ENCODE results near the gene LGR6.

Gene LGR6

DNA sequence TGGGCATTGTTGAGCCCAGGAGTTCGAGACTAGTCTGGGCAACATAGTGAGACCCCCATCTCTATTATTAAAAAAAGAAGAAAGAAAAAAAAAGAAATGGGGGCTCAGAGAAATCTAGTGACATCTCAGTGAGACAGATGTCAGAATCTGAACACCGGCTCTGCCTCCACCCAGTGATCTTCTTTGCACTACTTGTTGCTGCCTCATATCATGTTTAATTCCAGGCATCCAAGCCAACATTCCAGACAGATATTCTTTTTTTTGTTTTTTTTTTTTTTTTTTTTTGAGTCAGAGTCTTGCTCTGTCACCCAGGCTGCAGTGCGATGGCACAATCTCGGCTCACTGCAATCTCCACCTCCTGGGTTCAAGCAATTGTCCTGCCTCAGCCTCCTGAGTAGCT is 44.0 kb upstream of the LGR6 start:
- TF ChIP-seq, protein P1, sequence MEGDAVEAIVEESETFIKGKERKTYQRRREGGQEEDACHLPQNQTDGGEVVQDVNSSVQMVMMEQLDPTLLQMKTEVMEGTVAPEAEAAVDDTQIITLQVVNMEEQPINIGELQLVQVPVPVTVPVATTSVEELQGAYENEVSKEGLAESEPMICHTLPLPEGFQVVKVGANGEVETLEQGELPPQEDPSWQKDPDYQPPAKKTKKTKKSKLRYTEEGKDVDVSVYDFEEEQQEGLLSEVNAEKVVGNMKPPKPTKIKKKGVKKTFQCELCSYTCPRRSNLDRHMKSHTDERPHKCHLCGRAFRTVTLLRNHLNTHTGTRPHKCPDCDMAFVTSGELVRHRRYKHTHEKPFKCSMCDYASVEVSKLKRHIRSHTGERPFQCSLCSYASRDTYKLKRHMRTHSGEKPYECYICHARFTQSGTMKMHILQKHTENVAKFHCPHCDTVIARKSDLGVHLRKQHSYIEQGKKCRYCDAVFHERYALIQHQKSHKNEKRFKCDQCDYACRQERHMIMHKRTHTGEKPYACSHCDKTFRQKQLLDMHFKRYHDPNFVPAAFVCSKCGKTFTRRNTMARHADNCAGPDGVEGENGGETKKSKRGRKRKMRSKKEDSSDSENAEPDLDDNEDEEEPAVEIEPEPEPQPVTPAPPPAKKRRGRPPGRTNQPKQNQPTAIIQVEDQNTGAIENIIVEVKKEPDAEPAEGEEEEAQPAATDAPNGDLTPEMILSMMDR (conservative IDR thresholded peaks at IDR 0.05; ENCODE audit: low read length), result no peak
- no peak overlapping the region for H3K4me3 ChIP-seq (ENCODE audit: low read length)
- peak; percentile 58 for DNase-seq (ENCODE audit: low read depth)

DNA sequence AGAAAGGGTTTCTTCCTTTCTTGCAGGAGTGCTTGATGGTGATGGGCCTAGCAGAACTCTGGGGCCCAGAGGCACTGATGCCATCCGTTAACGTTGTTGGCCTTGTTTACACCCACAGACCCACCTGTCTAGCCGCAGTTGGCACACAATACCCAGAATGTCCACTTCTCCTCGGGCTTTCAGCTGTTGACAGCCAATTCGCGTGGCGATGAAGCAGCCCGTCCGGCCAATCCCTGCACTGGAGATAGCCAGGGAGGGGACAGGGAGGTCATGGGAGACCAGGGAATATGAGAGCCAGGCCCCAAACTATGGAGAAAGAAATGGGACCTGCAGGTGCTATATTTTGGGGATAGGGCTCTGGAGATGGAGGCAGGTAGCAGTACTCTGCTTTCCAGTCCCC is 43.4 kb upstream of the LGR6 start:
- H3K4me3 ChIP-seq (ENCODE audit: low read length), result no peak overlapping the region
- no peak for DNase-seq (ENCODE audit: low read depth)
- TF ChIP-seq, protein P1 (conservative IDR thresholded peaks at IDR 0.05; ENCODE audit: low read length), result no peak

DNA sequence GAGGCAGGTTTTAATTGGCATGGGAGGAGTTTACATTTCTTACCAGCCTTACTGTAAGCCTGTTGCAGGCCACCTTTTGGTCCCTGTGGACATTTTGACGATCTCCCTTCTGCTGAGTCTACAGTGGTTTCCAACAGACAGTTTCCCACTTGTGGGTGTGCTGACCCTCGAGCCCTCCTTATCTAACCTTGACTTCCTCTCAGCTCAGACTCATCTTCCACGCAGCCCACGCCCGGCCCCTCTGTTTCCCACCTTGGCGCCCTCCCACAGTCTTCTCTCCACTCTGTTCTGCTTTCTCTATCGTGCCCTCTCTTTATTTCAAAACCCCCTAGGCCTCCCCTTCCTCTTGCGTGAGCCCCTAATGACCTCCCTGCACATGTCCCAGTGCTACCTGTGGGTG is 43.0 kb upstream of the LGR6 start:
- no peak for DNase-seq (ENCODE audit: low read depth)
- no peak overlapping the region for H3K4me3 ChIP-seq (ENCODE audit: low read length)
- TF ChIP-seq, protein P1 (conservative IDR thresholded peaks at IDR 0.05; ENCODE audit: low read length), result no peak

DNA sequence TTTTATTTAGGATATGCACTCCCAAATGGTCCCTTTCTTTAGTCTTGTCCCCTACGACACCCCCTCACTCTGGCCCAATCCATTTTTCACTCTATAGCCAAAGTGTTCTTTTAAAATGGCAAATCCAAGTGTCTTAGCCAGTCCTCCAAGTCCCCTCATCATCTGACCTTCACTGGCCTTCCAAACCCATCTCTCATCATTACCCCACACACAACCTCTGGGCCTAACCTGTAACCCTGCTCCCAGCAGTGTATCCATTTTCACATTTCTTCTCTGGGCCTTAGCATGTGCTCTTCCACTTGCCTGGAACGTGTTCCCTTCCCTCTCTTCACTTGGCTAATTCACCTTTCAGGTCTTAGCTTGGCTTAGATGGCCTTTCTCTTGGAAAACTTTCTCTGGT is 42.6 kb upstream of the LGR6 start:
- TF ChIP-seq, protein P1 (conservative IDR thresholded peaks at IDR 0.05; ENCODE audit: low read length), result no peak
- no peak overlapping the region for H3K4me3 ChIP-seq (ENCODE audit: low read length)
- no peak for DNase-seq (ENCODE audit: low read depth)

DNA sequence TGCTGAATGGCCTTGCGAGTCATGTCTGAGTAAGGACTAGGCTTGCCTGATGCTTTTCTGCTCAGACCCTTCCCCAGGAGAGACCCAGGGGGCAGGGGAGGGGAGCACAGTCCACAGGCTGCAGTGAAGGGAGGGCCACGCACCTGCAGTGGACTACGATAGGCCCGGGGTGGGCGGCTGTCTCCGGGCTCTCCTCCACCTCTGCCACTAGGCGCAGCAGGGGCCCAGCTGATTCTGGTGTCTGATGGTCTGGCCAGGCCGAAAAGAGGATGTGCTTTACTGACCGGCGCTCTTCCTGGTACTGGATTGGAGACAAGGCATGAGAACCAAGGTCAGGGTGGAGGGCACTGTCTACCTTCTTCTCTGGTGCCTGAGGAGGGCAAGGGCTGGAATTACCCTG is 41.2 kb upstream of the LGR6 start:
- no peak overlapping the region for H3K4me3 ChIP-seq (ENCODE audit: low read length)
- no peak for DNase-seq (ENCODE audit: low read depth)

DNA sequence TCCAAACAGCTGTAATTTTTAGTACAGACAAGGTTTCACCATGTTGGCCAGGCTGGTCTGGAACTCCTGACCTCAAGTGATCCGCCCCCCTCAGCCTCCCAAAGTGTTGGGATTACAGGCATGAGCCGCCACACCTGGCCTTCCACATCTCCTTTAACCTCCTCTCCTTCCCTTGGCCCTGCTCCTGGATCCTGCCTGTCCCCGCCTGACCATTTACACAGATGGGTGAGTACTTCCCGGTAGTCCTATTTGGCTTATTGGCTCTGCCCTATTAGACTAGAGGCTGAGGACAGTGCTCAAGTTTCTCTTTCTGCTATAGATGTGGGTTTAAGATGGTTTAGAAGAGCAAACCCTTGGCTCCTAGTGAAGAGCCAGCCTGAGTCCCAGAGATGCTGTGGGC is 40.3 kb upstream of the LGR6 start:
- DNase-seq (ENCODE audit: low read depth), result no peak
- TF ChIP-seq, protein P1 (conservative IDR thresholded peaks at IDR 0.05; ENCODE audit: low read length), result no peak
- no peak overlapping the region for H3K4me3 ChIP-seq (ENCODE audit: low read length)

More for the DNA sequence above, 41.2 kb upstream of the LGR6 start:
- TF ChIP-seq, protein P1 (conservative IDR thresholded peaks at IDR 0.05; ENCODE audit: low read length), result no peak

DNA sequence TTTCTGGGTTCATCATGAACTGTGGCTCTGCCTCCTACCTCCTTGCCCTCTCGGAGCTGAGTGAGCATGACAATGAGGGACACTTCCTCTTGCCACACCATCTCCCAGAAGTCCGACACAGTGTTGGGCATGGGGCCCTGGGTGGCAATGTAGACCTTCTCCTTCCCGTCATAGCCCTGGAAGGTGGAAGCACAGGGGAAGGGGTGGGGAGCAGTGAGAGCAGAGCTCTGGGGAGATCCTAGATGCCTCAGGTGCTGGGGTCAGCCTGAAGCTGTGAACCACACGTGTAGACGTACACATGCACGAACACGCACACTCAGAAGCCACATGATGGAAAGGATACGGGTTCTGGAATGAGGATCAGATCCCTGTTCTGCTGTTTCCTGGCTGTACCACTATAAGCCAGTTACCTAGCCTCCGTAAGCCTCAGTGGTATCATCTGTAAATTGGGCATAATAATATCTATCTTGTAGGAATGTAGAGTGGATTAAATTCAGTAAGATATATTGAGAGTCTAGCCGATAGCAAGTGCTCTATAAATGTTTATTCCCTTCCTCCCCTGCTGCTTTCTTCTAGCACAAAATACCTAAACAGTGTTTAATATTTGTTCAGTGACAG is 39.3 kb upstream of the LGR6 start:
- TF ChIP-seq, protein P1 (conservative IDR thresholded peaks at IDR 0.05; ENCODE audit: low read length), result no peak
- H3K4me3 ChIP-seq (ENCODE audit: low read length), result no peak overlapping the region
- no peak for DNase-seq (ENCODE audit: low read depth)

All from AG10803 (cell line).